Stimulated activated memory B cell treated with anti-CD40 and anti-IgM and Interleukin-4, amounts not matched to agents 10 μg/mL and 1 μg/mL and 100 μg/mL, for 72 hours (primary cell): Measurements from ENCODE around the gene MIF.
"Not testable (repeated sequence)": the region's sequence is repeated elsewhere in the genome, so short reads cannot be mapped to it uniquely, and the experiment has no call there.

Source experiments
- ATAC-seq: fragments of 150-1000 bp; cut with Tn5 transposase; 2 replicates; pipeline ENCODE4 v1.10.0; 2021
- H3K27ac Mint-ChIP-seq: one replicate; pipeline ENCODE4 v1.8.0; 2022; ENCODE audit warnings: mild to moderate bottlenecking, mixed read lengths
- H3K27me3 Mint-ChIP-seq: one replicate; pipeline ENCODE4 v1.8.0; 2022; ENCODE audit warnings: mixed read lengths
- H3K36me3 Mint-ChIP-seq: one replicate; pipeline ENCODE4 v1.8.0; 2022; ENCODE audit warnings: mixed read lengths
- H3K4me1 Mint-ChIP-seq: one replicate; pipeline ENCODE4 v1.8.0; 2022; ENCODE audit warnings: mixed read lengths
- H3K4me3 Mint-ChIP-seq: one replicate; pipeline ENCODE4 v1.8.0; 2022; ENCODE audit warnings: mild to moderate bottlenecking, moderate library complexity, mixed read lengths
- H3K9me3 Mint-ChIP-seq: one replicate; pipeline ENCODE4 v1.8.0; 2022; ENCODE audit warnings: mixed read lengths

Gene MIF

GRCh38 chr22:23860187-23860586 lies 34.0 kb upstream of the MIF start:
- H3K27me3 Mint-ChIP-seq, H3K9me3 Mint-ChIP-seq, ATAC-seq, H3K4me3 Mint-ChIP-seq, H3K27ac Mint-ChIP-seq: not testable (repeated sequence)
- H3K36me3 Mint-ChIP-seq, result peaks cover 23% of the 10 kb centered on the region
- H3K4me1 Mint-ChIP-seq, result peaks cover 36% of the 10 kb centered on the region

- peaks cover 28% of the 10 kb centered on the region for H3K36me3 Mint-ChIP-seq
- H3K4me3 Mint-ChIP-seq, result no peak overlapping the region
- no peaks in the 10 kb centered on the region for H3K27me3 Mint-ChIP-seq
- no peak for ATAC-seq
- no peaks in the 10 kb centered on the region for H3K9me3 Mint-ChIP-seq
- peaks cover 27% of the 10 kb centered on the region for H3K4me1 Mint-ChIP-seq
- no peak overlapping the region for H3K27ac Mint-ChIP-seq
Measured at GRCh38 chr22:23862103-23862502, 32.1 kb upstream of the MIF start.

- not testable (repeated sequence) for H3K27me3 Mint-ChIP-seq, H3K9me3 Mint-ChIP-seq, H3K4me3 Mint-ChIP-seq, H3K27ac Mint-ChIP-seq, ATAC-seq
- Mint-ChIP-seq H3K36me3 (peaks cover 51% of the 10 kb centered on the region), H3K4me1 (peaks cover 13% of the 10 kb centered on the region)
Measured at GRCh38 chr22:23864499-23865154, 29.6 kb upstream of the MIF start.

DNA sequence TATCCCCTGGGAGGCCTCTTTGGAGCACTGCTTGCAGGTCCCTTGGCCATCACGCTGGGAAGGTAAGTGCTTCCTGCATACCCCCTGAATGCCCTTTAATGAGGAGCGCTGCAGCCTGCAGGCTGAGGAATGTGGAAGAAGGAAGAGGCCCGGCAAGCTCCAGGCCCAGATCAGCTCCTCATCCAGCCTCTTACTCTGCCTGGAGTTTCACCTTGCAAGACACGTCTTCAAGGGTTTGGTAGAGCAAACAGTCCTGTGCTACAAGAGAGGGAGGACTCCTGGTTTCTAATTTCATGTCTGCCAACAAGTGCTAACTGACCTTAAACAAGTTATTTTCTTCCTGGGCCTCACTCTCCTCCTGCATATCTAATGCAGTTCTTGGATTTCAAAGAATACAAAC lies 25.6 kb upstream of the MIF start:
- Mint-ChIP-seq H3K9me3 (no peaks in the 10 kb centered on the region), H3K27me3 (no peaks in the 10 kb centered on the region), H3K36me3 (peaks cover 47% of the 10 kb centered on the region), H3K4me1 (no peaks in the 10 kb centered on the region), H3K27ac (no peak overlapping the region), H3K4me3 (no peak overlapping the region)
- ATAC-seq, result no peak

DNA sequence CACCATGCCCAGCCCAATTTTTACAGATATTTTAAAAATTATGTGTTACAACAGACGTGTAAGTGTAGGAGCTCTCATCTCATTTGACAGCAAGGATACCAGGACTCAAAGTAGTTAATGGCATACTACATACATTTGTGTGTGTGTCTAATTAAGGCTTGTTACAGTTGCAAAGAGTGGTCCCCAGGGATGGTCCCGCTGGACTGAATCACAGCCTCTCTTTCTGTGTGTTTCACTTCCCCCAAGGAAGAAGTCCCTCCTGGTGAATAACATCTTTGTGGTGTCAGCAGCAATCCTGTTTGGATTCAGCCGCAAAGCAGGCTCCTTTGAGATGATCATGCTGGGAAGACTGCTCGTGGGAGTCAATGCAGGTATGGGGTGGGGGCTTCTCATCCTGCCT lies 19.3 kb upstream of the MIF start:
- Mint-ChIP-seq H3K9me3 (no peaks in the 10 kb centered on the region), H3K4me3 (no peak overlapping the region), H3K36me3 (peaks cover 52% of the 10 kb centered on the region), H3K27ac (no peak overlapping the region), H3K27me3 (no peaks in the 10 kb centered on the region), H3K4me1 (peaks cover 6% of the 10 kb centered on the region)
- ATAC-seq, result no peak

DNA sequence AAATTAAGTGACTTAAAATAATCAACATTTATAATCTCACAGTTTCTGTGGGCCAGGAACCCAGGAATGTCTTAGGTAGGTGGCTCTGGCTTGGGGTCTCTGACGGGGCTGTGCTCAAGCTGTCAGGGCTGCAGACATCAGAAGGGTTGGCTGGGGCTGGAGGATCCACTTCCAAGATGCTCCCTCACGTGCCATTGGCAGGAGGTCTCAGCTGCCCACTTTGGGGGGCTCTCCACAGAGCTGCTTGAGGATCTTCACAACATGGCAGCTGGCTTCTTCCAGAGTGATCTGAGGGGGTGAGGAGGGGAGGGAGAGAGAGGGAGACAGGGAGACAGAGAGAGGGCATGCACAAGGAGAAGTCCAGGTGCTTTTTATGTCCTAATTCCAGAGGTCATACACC lies 18.4 kb upstream of the MIF start:
- no peak for ATAC-seq
- H3K27ac Mint-ChIP-seq, result no peak overlapping the region
- H3K36me3 Mint-ChIP-seq, result peaks cover 53% of the 10 kb centered on the region
- peaks cover 6% of the 10 kb centered on the region for H3K4me1 Mint-ChIP-seq
- H3K9me3 Mint-ChIP-seq, result no peaks in the 10 kb centered on the region
- H3K27me3 Mint-ChIP-seq, result no peaks in the 10 kb centered on the region
- H3K4me3 Mint-ChIP-seq, result no peak overlapping the region

GRCh38 chr22:23877566-23877965 lies 16.6 kb upstream of the MIF start:
- peaks cover 6% of the 10 kb centered on the region for H3K4me1 Mint-ChIP-seq
- H3K27ac Mint-ChIP-seq, result no peak overlapping the region
- ATAC-seq, result no peak
- peaks cover 69% of the 10 kb centered on the region for H3K36me3 Mint-ChIP-seq
- H3K27me3 Mint-ChIP-seq, result no peaks in the 10 kb centered on the region
- H3K9me3 Mint-ChIP-seq, result no peaks in the 10 kb centered on the region
- H3K4me3 Mint-ChIP-seq, result no peak overlapping the region

DNA sequence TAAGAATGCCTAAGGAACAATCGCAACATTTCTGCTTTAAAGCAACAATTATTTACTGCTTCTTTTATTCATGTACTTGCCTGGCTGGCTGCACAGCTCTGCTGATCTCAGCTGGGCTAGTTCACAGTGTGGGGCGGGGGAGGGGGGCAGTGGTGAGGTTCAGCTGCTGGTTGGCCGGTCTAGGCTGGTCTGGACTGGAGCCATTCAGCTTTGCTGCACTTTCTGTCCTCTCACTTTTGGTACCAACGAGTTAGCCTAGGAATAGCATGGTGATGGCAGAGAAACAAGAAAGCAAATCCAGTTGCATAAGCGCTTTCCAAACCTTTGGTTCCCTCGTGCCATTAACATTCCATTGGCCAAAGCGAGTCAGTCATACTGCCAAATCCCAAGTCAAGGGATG lies 16.0 kb upstream of the MIF start:
- no peak for ATAC-seq
- Mint-ChIP-seq H3K36me3 (peaks cover 67% of the 10 kb centered on the region), H3K4me3 (no peak overlapping the region), H3K9me3 (no peaks in the 10 kb centered on the region), H3K27me3 (no peaks in the 10 kb centered on the region), H3K4me1 (peaks cover 6% of the 10 kb centered on the region), H3K27ac (no peak overlapping the region)

DNA sequence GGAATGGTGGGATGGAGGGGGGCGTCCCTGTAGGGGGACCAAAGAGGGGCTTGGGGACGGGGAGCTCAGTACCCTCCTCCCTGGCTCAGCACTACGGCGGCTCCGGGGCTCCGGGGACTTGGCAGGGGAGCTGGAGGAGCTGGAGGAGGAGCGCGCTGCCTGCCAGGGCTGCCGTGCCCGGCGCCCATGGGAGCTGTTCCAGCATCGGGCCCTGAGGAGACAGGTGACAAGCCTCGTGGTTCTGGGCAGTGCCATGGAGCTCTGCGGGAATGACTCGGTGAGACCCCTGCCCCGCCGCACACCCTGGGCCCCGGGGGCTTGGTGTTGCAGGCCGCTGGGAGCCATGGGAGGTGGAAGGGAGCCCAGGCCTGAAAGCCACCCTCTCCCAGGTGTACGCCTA lies 11.8 kb upstream of the MIF start:
- Mint-ChIP-seq H3K36me3 (peaks cover 44% of the 10 kb centered on the region), H3K4me1 (no peaks in the 10 kb centered on the region), H3K9me3 (no peaks in the 10 kb centered on the region), H3K27me3 (no peaks in the 10 kb centered on the region), H3K27ac (no peak overlapping the region), H3K4me3 (no peak overlapping the region)
- peak; percentile 20 for ATAC-seq

GRCh38 chr22:23883658-23884057 lies 10.5 kb upstream of the MIF start:
- no peak for ATAC-seq
- H3K4me1 Mint-ChIP-seq, result no peaks in the 10 kb centered on the region
- no peak overlapping the region for H3K27ac Mint-ChIP-seq
- H3K27me3 Mint-ChIP-seq, result no peaks in the 10 kb centered on the region
- no peaks in the 10 kb centered on the region for H3K9me3 Mint-ChIP-seq
- H3K4me3 Mint-ChIP-seq, result no peak overlapping the region
- H3K36me3 Mint-ChIP-seq, result peaks cover 35% of the 10 kb centered on the region

GRCh38 chr22:23884140-23884539 lies 10.0 kb upstream of the MIF start:
- no peaks in the 10 kb centered on the region for H3K4me1 Mint-ChIP-seq
- peaks cover 35% of the 10 kb centered on the region for H3K36me3 Mint-ChIP-seq
- H3K27me3 Mint-ChIP-seq, result no peaks in the 10 kb centered on the region
- H3K9me3 Mint-ChIP-seq, result no peaks in the 10 kb centered on the region
- no peak overlapping the region for H3K27ac Mint-ChIP-seq
- ATAC-seq, result no peak
- H3K4me3 Mint-ChIP-seq, result no peak overlapping the region

GRCh38 chr22:23888615-23889401 lies 5.4 kb upstream of the MIF start:
- Mint-ChIP-seq H3K4me3 (no peak overlapping the region), H3K27ac (no peak overlapping the region), H3K9me3 (no peaks in the 10 kb centered on the region), H3K27me3 (no peaks in the 10 kb centered on the region), H3K4me1 (peaks cover 13% of the 10 kb centered on the region), H3K36me3 (peaks cover 11% of the 10 kb centered on the region)
- no peak for ATAC-seq

DNA sequence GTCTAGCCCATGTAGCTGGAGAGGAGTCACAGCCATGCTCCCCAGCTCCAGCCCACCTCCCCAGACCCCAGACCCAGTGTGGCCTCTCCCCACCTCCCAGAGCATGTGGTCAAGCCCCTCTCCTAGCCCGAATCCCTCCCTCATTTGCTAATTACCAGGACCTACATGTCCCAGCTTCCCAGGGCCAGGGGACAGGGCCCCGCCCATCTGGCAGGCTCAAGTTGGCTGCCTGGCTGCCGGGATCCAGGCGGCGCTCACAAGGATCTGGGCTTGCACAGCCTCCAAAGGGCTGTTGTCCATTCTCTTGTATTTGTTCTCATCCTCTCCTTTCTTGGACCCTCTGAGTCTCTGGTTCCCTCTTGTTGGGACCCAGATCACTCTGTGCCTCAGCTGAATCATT lies 4.6 kb upstream of the MIF start:
- no peak for ATAC-seq
- no peak overlapping the region for H3K27ac Mint-ChIP-seq
- no peak overlapping the region for H3K4me3 Mint-ChIP-seq
- H3K27me3 Mint-ChIP-seq, result no peaks in the 10 kb centered on the region
- H3K36me3 Mint-ChIP-seq, result peaks cover 15% of the 10 kb centered on the region
- peaks cover 17% of the 10 kb centered on the region for H3K4me1 Mint-ChIP-seq
- no peaks in the 10 kb centered on the region for H3K9me3 Mint-ChIP-seq

- ATAC-seq, result no peak
- Mint-ChIP-seq H3K27ac (peak overlapping the region; percentile 96), H3K4me3 (no peak overlapping the region), H3K9me3 (no peaks in the 10 kb centered on the region), H3K27me3 (no peaks in the 10 kb centered on the region), H3K4me1 (peaks cover 35% of the 10 kb centered on the region), H3K36me3 (peaks cover 16% of the 10 kb centered on the region)
Measured at GRCh38 chr22:23891726-23892125, 2.5 kb upstream of the MIF start.

- Mint-ChIP-seq H3K4me1 (peaks cover 39% of the 10 kb centered on the region), H3K4me3 (peak overlapping the region; percentile 4), H3K27me3 (no peaks in the 10 kb centered on the region), H3K27ac (peak overlapping the region; percentile 96), H3K36me3 (peaks cover 20% of the 10 kb centered on the region), H3K9me3 (no peaks in the 10 kb centered on the region)
- no peak for ATAC-seq
Measured at GRCh38 chr22:23892130-23892529, 2.1 kb upstream of the MIF start.

DNA sequence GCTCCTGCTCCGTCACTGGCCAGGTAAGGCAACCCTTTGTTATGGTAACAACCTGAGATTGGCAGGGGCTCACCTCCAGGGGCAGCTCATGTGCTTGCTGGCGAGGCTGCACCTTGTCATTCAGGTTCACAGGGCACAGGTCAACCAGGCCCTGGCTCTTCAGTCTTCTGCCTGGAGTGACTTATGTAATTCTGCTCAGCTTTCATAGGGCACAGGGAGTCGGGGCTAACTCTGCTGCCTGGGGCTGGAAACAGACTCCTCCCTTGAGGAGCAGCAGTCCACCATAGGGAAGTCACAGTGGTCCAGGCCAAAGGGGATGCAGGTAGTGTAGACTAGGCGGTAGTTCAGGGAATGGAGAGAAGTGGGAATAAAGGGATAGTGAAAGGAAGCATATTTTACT lies 1.5 kb upstream of the MIF start:
- no peak for ATAC-seq
- H3K27me3 Mint-ChIP-seq, result no peaks in the 10 kb centered on the region
- H3K36me3 Mint-ChIP-seq, result peaks cover 26% of the 10 kb centered on the region
- H3K4me1 Mint-ChIP-seq, result peaks cover 43% of the 10 kb centered on the region
- H3K27ac Mint-ChIP-seq, result peak overlapping the region; percentile 96
- no peaks in the 10 kb centered on the region for H3K9me3 Mint-ChIP-seq
- H3K4me3 Mint-ChIP-seq, result peak overlapping the region; percentile 99
